Right lobe of liver (tissue), 6 donors: ENCODE results near the gene ANKRD60. TPM values are rescaled to one million over a fixed set of nuclear protein-coding genes. Genes with fewer than 3 reads are reported as not detected.

Experiments used
- ATAC-seq, 4 donors: fragments of 200-7000 bp; cut with Tn5 transposase; one replicate each; pipeline ENCODE4 v1.9.1; 2020; ENCODE audit warnings: mild to moderate bottlenecking in 4 of 4, moderate library complexity in 4 of 4
- DNase-seq, 3 donors: peaks; one replicate each; pipeline ENCODE4 v3.0.0-alpha.2; 2020
- H3K27ac ChIP-seq, 3 donors: fragments of 200-600 bp; one replicate each; pipeline ENCODE4 v1.8.0; 2022
- H3K27me3 ChIP-seq, 2 donors: fragments of 200-600 bp; one replicate each; pipeline ENCODE4 v1.8.0; 2022
- H3K36me3 ChIP-seq, 4 donors: fragments of 200-600 bp; sonication (generic) in 1 of 4; one replicate each; pipeline versions ENCODE4 v1.5.1 to v1.8.0; 2017 to 2022; ENCODE audit warnings: control low read depth in 1 of 4
- H3K4me1 ChIP-seq, 4 donors: fragments of 200-600 bp; sonication (generic) in 1 of 4; one replicate each; pipeline versions ENCODE4 v1.5.1 to v1.8.0; 2017 to 2022; ENCODE audit warnings: control low read depth in 1 of 4
- H3K4me3 ChIP-seq, 3 donors: fragments of 200-600 bp; one replicate each; pipeline ENCODE4 v1.8.0; 2022
- H3K9me3 ChIP-seq, 4 donors: fragments of 200-600 bp; sonication (generic) in 1 of 4; one replicate each; pipeline versions ENCODE4 v1.5.1 to v1.8.0; 2017 to 2022; ENCODE audit warnings: control low read depth in 1 of 4
- CTCF ChIP-seq, 4 donors: fragments of 200-600 bp in 3 of 4; fragments of 450-650 bp in 1 of 4; IDR thresholded peaks; one replicate each; pipeline versions ENCODE4 v1.5.1 to v1.8.0; 2016 to 2022; ENCODE audit warnings: antibody characterized with exemption in 4 of 4, mild to moderate bottlenecking in 2 of 4
- POLR2A ChIP-seq: fragments of 450-650 bp; IDR thresholded peaks from one replicate; pipeline ENCODE4 v1.6.1; 2017; ENCODE audit warnings: antibody characterized with exemption, mild to moderate bottlenecking
- WGBS: methylation state at CpG from one replicate; pipeline ENCODE4 v1.1.6; 2018; ENCODE audit warnings: low coverage, low lambda C conversion rate; ENCODE audit not compliant: insufficient coverage; ENCODE audit errors: missing lambda C conversion rate; 5-methylcytosine and 5-hydroxymethylcytosine counted together
- intact Hi-C, 2 donors: fragments of 100-400 bp; cut with DNase I; formaldehyde crosslinking; loops; one replicate each; pipeline versions ENCODE4 v1.11.2 to v1.14.1; 2022
- total RNA-seq, 6 experiments: library from RNA; depleted of rRNA in 2 of 6; stranded (reverse); fragments of >200 nt in 2 of 6; fragmentation: NEBNext Ultra II Directional in 3 of 6; extraction: Animal tissue kit (Norgen Biotek cat#: 25700) in 3 of 6; gene quantifications; one replicate each; pipeline versions ENCODE4 v1.1.0 to v1.2.4, GENCODE V29; 2016 to 2023
- donor health status: DM: no; HTN: yes; CAD: no.
- donor health status: DM: no; HTN: no; CAD: no.
- donor health status: DM: no; HTN: no; CAD: no.
- donor health status: DM: no; HTN: yes; CAD: no.
- donor health status: DM: no; HTN: yes; CAD: no.

ANKRD60 gene
- total RNA-seq, 6 experiments from 2014 or later: not detected

- DNase-seq (no peak), ATAC-seq (no peak)
- no peak overlapping the region for H3K27ac ChIP-seq
- no peak for TF ChIP-seq CTCF (IDR thresholded peaks at IDR 0.05)
- no peak for TF ChIP-seq POLR2A
- no peaks in the 10 kb centered on the region for H3K36me3 ChIP-seq
- no peak overlapping the region for H3K4me3 ChIP-seq
- intact Hi-C loops: loop anchor here in 1 of 2 donors (5.0 kb wide), 1 partner anchor 519 kb away; no protein-coding TSS in a partner anchor
- peaks cover 0 to 7% (median 0%) of the 10 kb centered on the region in 4 donors for H3K4me1 ChIP-seq
- H3K9me3 ChIP-seq: no peaks in the 10 kb centered on the region
- H3K27me3 ChIP-seq: no peaks in the 10 kb centered on the region
- WGBS: no CpG with 5 or more reads among the region's 5 CpGs
Measured at GRCh38 chr20:58175836-58176235, 52.6 kb downstream of the ANKRD60 start.

- H3K9me3 ChIP-seq: no peaks in the 10 kb centered on the region
- no peak overlapping the region for H3K4me3 ChIP-seq
- no peak for ATAC-seq
- H3K27ac ChIP-seq: no peak overlapping the region
- no peak for DNase-seq
- H3K36me3 ChIP-seq: no peaks in the 10 kb centered on the region
- TF ChIP-seq POLR2A: no peak
- TF ChIP-seq CTCF (IDR thresholded peaks at IDR 0.05): no peak
- H3K27me3 ChIP-seq: no peaks in the 10 kb centered on the region
- 47% methylated on average over 4 of the region's 9 CpGs for WGBS
- peaks cover 0 to 7% (median 0%) of the 10 kb centered on the region in 4 donors for H3K4me1 ChIP-seq
- intact Hi-C loops: loop anchor here in 1 of 2 donors (5.0 kb wide), 1 partner anchor 518 kb away; no protein-coding TSS in a partner anchor
Measured at GRCh38 chr20:58175425-58175824, 53.0 kb downstream of the ANKRD60 start.

GRCh38 chr20:58174708-58175280 is 53.7 kb downstream of the ANKRD60 start:
- intact Hi-C loops: loop anchor here in 1 of 2 donors (5.0 kb wide), 1 partner anchor 517 kb away; no protein-coding TSS in a partner anchor
- Histone ChIP-seq H3K36me3 (no peaks in the 10 kb centered on the region), H3K27ac (no peak overlapping the region), H3K27me3 (no peaks in the 10 kb centered on the region), H3K9me3 (no peaks in the 10 kb centered on the region), H3K4me1 (peaks cover 0 to 6% (median 0%) of the 10 kb centered on the region in 4 donors), H3K4me3 (no peak overlapping the region)
- ATAC-seq (no peak), DNase-seq (no peak)
- WGBS: 18% methylated on average over 3 of the region's 10 CpGs
- TF ChIP-seq CTCF (IDR thresholded peaks at IDR 0.05): no peak
- TF ChIP-seq POLR2A: no peak

GRCh38 chr20:58173930-58174707 is 54.3 kb downstream of the ANKRD60 start:
- H3K27me3 ChIP-seq: no peaks in the 10 kb centered on the region
- H3K4me3 ChIP-seq: no peak overlapping the region
- no peak for TF ChIP-seq CTCF (IDR thresholded peaks at IDR 0.05)
- no peak for TF ChIP-seq POLR2A
- intact Hi-C loops: no loop called here
- no peaks in the 10 kb centered on the region for H3K36me3 ChIP-seq
- no peaks in the 10 kb centered on the region for H3K9me3 ChIP-seq
- ATAC-seq (no peak), DNase-seq (no peak)
- 41% methylated on average over 24 of the region's 26 CpGs for WGBS
- no peaks in the 10 kb centered on the region for H3K4me1 ChIP-seq
- H3K27ac ChIP-seq: no peak overlapping the region
